Esophagus muscularis mucosa (tissue), 3 donors: ENCODE results near the gene SLC39A13.
A peak's percentile ranks its signal among the peaks of the same experiment; 100 is the strongest.

ENCODE experiments used
- CTCF ChIP-seq, 3 experiments: fragments of 200-600 bp in 2 of 3; fragments of 450-650 bp in 1 of 3; sonication (generic) in 2 of 3; IDR thresholded peaks; one replicate each; pipeline ENCODE4 v1.5.1; 2017 to 2019; ENCODE audit warnings: antibody characterized with exemption in 3 of 3, mild to moderate bottlenecking in 2 of 3, moderate library complexity in 1 of 3
- POLR2A ChIP-seq: fragments of 450-650 bp; IDR thresholded peaks from one replicate; pipeline ENCODE4 v1.6.1; 2017; ENCODE audit warnings: antibody characterized with exemption, moderate library complexity, mild to moderate bottlenecking, low read depth
- POLR2AphosphoS5 ChIP-seq, 2 donors: sonication (generic); formaldehyde crosslinking; IDR thresholded peaks; one replicate each; pipeline ENCODE4 v1.6.1; 2017; ENCODE audit warnings: antibody characterized with exemption in 2 of 2

DNA sequence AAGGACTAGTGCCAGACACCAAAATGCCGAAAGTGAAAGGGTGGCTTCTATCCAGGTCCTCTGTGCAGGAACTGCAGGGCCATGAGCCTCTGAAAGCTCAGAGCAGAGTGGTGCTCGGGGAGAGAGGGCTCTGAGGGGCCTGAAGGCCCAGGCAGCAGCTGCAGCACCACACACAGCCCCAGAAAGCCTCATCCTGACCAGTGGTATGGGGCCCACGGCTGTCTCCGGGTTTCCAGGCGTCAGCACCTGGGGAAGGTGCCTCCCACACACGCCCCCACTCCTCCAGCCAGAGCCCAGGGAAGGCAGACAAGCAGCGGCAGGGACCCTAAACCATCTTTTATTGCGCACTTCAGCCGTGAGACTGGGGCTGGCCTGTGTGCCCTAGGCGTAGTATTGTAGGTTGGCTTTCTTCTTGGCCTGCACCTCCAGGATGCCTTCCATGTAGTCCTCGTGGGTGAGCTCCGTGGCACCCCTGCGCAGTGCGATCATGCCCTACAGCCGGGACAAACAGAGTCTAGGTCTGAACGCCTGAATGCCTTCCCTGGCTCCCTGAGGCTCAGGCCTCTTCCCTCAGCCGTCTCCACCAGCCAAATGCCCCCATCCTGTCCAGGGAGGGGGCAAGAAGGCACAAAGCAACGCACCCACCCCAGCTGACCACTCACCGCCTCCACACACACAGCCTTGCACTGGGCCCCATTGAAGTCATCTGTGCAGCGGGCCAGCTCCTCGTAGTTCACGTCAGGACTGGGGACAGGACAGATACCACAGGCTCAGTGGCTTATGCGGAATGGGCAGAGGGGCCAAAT, 10.3 kb downstream of the SLC39A13 start:
- TF ChIP-seq POLR2A (no peak), CTCF (IDR thresholded peaks at IDR 0.05) (no peak), POLR2AphosphoS5 (IDR thresholded peaks at IDR 0.05) (peak in 1 of 2 donors; percentile 8)
